ENCODE measurements around the gene BMPR1A. TPM values are rescaled to one million over a fixed set of nuclear protein-coding genes. Genes with fewer than 3 reads are reported as not detected.
A peak's percentile ranks its signal among the peaks of the same experiment; 100 is the strongest.
"Not testable (repeated sequence)": the region's sequence is repeated elsewhere in the genome, so short reads cannot be mapped to it uniquely, and the experiment has no call there.

The BMPR1A gene
- total RNA-seq, 1 experiment from 2014 or later = 31.6 TPM

- no peak for DNase-seq (ENCODE audit: low read depth, low spot score)
- in situ Hi-C loops (cut with HindIII; ENCODE audit: low pct_unique_long_range_greater_than_20kb, low sequenced_read_pairs) = no loop called here
Measured at GRCh38 chr10:86971232-86971991, 215.0 kb downstream of the BMPR1A start.

DNA sequence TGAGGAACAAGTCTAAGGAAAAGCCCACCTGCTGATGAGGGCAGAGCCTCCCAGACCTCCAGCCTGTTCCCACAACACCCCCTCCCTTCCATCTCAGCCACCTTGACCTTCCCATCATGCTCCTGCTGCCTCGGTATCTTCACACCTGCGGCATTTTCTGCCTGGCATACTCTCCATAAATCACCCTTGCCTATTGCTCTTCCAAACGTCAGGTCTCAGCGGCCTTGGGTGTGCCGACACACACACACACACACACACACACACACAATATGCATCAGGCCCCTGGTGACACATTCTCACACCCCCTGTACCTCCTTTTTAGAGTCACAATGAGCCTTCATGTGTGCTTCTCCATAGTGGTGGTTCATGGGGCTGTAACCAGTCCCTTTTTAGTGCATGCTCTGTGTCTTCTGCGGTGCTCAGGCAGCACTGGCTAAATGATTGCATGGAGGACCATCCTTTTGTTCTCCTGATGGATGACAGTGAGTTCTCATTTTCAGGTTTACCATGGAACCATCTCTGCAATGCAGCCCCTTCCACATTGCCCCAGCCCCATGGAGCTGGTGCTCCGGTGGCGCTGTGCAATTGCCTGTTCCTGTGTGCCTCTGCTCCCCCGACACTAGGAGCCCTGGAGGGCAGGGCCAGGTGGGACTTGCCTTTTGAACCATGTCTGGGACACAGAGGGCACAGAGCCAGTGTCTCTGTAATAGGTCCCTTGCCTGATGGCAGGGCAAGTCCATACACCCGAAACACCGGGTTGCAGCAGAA is 216.4 kb downstream of the BMPR1A start:
- in situ Hi-C loops (cut with HindIII; ENCODE audit: low pct_unique_long_range_greater_than_20kb, low sequenced_read_pairs) = no loop called here
- no peak for DNase-seq (ENCODE audit: low read depth, low spot score)

DNA sequence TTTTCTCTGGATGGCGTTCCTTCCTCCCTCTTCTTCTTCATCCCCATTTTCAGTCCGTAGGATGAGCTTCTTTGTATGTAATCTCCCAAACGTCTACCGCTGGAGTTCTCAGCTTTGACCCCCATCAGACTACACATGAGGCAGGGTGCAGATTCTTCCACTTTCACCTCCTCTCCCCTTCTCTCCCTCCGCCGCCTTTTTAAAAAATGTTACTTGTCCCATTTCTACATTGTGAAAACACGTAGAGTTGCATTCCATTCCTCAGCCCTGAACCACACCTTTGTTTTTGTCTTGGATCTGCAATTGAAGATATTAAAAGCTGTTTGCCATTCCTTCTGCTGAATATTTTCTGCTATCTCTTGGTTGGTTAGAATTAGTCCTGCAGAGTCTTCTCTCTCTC is 218.1 kb downstream of the BMPR1A start:
- no peak for DNase-seq (ENCODE audit: low read depth, low spot score)
- in situ Hi-C loops (cut with HindIII; ENCODE audit: low pct_unique_long_range_greater_than_20kb, low sequenced_read_pairs) = no loop called here

- in situ Hi-C loops (cut with HindIII; ENCODE audit: low pct_unique_long_range_greater_than_20kb, low sequenced_read_pairs) = no loop called here
- no peak for DNase-seq (ENCODE audit: low read depth, low spot score)
Measured at GRCh38 chr10:86976362-86977056, 220.1 kb downstream of the BMPR1A start.

- in situ Hi-C loops (cut with HindIII; ENCODE audit: low pct_unique_long_range_greater_than_20kb, low sequenced_read_pairs); DNase-seq (ENCODE audit: low read depth, low spot score): not testable (repeated sequence)
Measured at GRCh38 chr10:86978457-86978856, 222.0 kb downstream of the BMPR1A start.

DNA sequence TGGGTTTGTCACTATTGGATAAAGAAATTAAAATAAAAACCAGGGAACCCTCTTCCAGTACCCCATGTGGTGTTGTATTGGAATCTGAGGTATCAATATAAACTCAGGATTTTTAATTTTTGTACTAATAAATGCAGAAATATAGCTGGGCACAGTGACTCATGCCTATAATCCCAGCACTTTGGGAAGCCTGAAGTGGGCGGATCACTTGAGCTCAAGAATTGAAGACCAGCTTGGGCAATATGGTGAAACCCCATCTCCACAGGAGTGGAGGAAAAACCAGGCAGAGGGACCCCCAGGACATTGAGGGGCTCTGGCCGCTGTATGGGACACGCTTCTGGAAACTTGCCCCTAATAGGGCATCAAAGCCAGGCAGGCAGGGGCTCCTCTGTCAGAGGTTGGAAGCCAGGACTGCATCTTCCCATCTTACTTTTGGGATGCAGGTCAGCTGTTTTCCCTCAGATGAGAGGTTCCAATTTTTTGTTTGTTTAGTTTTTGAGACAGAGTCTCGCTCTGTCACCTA is 222.9 kb downstream of the BMPR1A start:
- in situ Hi-C loops (cut with HindIII; ENCODE audit: low pct_unique_long_range_greater_than_20kb, low sequenced_read_pairs) = no loop called here

DNA sequence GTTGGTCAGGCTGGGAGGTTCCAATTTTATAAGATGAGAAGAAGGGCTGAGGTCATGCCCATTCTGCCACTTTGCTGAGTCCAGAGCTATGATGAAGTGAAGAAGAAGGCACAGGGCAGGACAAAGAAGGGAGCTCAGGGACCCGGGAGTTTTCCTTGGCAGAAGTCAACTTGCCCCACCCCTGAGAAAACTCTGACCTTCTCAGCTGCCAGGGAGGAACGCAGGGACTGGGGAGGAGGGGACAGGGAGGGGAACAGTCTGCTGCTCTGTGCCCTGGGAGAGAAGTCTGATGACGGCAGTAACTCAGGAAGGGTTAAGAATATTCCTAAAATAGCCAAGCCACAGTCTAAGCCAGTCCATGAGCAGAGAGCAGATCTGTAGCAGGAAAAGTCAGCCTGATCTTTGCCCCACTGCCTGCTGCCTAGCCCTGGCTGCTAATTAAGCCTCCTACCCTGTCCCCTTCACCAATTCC is 223.6 kb downstream of the BMPR1A start:
- peak; percentile 58 for DNase-seq (ENCODE audit: low read depth, low spot score)
- in situ Hi-C loops (cut with HindIII; ENCODE audit: low pct_unique_long_range_greater_than_20kb, low sequenced_read_pairs) = no loop called here

More for the DNA sequence above, 222.9 kb downstream of the BMPR1A start:
- no peak for DNase-seq (ENCODE audit: low read depth, low spot score)

DNA sequence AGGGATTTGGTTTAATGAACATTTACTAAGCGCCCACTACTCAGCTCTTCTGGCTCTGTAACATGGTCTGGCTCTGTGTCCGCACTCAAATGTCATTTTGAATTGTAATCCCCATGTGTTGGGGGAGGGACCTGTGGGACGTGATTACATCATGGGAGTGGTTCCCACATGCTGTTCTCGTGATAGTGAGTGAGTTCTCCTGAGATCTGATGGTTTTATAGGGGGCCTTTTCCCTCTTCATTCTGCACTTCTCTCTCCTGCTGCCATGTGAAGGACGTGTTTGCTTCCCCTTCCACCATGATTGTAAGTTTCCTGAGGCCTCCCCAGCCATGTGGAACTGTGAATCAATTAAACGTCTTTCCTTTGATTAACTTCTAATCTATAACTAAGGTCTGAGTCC is 224.6 kb downstream of the BMPR1A start:
- in situ Hi-C loops (cut with HindIII; ENCODE audit: low pct_unique_long_range_greater_than_20kb, low sequenced_read_pairs) = not testable (repeated sequence)
- DNase-seq (ENCODE audit: low read depth, low spot score) = peak; percentile 49

DNA sequence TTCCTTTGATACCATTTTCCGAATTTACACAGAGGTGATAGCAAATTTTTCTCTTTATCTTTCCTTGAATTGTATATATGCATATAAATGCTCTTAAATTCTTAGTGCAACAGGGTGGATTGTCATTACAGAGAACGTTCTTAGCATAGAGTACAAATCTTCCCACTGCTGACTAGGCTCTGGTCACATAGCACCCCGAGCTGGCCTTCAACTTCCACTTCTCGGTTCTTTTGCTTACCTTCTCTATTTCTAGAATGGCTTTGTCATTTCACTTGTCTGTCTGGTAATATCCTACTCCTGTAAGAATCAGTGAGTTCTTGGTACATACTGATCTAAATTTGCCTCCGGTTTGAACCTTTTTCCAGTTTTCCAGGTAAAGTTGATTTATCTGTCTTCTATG is 225.3 kb downstream of the BMPR1A start:
- in situ Hi-C loops (cut with HindIII; ENCODE audit: low pct_unique_long_range_greater_than_20kb, low sequenced_read_pairs) = no loop called here
- DNase-seq (ENCODE audit: low read depth, low spot score) = no peak

Small RNA genes within 50 kb of the gene (small RNA-seq; reads per million reads assigned to genes)
- gene RNU1-19P = 0 to 0.10 reads per million in 2 experiments

Other genes starting within 250 kb of the BMPR1A start
- gene WAPL, start 234.8 kb upstream of the BMPR1A start, total RNA-seq (2014; rRNA removed; shearing (Covaris generic)) = 24.5 and 29.6 TPM in 2 replicates
- not detected in 2 replicates for gene OPN4, start 102.1 kb upstream of the BMPR1A start, total RNA-seq (2014; rRNA removed; shearing (Covaris generic))
- gene LDB3, start 88.1 kb upstream of the BMPR1A start, total RNA-seq (2014; rRNA removed; shearing (Covaris generic)) = 0.61 and 0.88 TPM in 2 replicates
- 0.08 TPM in 1 of 2 replicates, not detected in the other for gene MMRN2, start 201.0 kb downstream of the BMPR1A start, total RNA-seq (2014; rRNA removed; shearing (Covaris generic))
- 0.83 TPM in 1 of 2 replicates, not detected in the other for gene SNCG, start 202.0 kb downstream of the BMPR1A start, total RNA-seq (2014; rRNA removed; shearing (Covaris generic))
- gene ADIRF, start 211.9 kb downstream of the BMPR1A start, total RNA-seq (2014; rRNA removed; shearing (Covaris generic)) = not detected in 2 replicates